Measurements from ENCODE around the gene CLDN22.

The CLDN22 gene

DNA sequence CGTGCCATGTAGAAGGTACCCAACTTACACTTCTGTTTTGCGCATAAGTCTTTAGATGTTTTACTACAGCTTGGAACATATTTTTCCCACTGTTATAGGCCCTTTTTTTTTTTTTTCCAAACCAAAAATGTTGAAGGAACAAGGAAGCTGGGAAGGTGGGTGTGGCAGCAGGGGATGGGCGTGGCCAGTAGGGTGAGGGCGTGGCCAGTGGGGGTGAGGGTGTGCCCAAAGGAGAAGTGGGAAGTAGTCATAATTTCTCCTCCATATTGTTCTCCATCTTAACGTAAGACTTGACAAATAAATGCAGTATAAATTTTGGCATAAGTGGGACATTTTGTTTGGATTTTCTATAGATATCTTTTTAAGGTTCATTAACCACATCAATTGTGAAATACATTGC, 30.4 kb downstream of the CLDN22 start:
- Histone ChIP-seq H3K36me3 (ENCODE audit: insufficient read depth, low read length) (peaks cover 35% of the 10 kb centered on the region), H3K4me1 (ENCODE audit: insufficient read depth, low read length) (no peaks in the 10 kb centered on the region), H3K9me3 (ENCODE audit: control insufficient read depth, insufficient read depth, low read length) (no peaks in the 10 kb centered on the region), H3K9ac (ENCODE audit: low read depth, low read length) (no peak overlapping the region)

DNA sequence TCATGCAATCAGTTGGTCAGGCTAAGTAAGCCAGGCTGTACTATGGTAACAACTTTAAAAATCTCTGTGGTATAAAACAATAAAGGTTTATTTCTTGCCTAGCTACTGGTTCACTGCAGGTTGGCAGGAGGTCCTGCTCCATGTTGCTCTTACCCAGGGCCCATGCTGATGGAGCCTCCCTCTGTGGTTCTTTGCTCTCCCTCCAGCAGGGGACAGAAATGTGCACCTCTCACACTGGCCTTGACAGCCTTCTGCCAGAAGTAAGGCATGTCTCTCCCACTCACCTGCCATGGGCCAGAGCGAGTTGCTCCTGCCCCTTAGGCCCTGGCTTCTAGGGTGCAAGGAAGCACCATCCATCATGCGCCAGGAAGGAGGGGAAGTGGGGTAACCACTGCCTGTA, 31.1 kb downstream of the CLDN22 start:
- Histone ChIP-seq H3K9me3 (ENCODE audit: control insufficient read depth, insufficient read depth, low read length) (no peaks in the 10 kb centered on the region), H3K4me1 (ENCODE audit: insufficient read depth, low read length) (no peaks in the 10 kb centered on the region), H3K36me3 (ENCODE audit: insufficient read depth, low read length) (peaks cover 32% of the 10 kb centered on the region), H3K9ac (ENCODE audit: low read depth, low read length) (no peak overlapping the region)

DNA sequence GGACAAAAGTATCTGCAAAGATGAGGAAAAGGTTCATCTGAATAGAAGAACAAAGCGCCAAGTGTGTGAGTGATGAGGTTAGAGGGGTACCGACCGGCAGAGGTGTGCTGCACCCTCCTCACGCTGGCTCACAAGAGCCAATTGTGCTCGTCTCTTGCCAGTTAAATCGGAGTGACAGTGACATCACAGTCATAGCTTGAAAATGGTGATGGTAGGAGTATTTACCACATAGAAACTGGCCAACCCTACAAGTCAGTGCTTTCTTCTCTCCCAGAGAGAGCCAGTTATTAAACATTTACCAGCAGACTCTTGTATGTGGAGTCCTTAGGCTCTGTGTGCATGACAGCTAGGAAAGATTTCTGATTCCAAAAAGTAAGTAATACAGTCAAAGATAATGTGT, 32.4 kb downstream of the CLDN22 start:
- Histone ChIP-seq H3K36me3 (ENCODE audit: insufficient read depth, low read length) (peaks cover 35% of the 10 kb centered on the region), H3K9me3 (ENCODE audit: control insufficient read depth, insufficient read depth, low read length) (no peaks in the 10 kb centered on the region), H3K9ac (ENCODE audit: low read depth, low read length) (no peak overlapping the region), H3K4me1 (ENCODE audit: insufficient read depth, low read length) (no peaks in the 10 kb centered on the region)

DNA sequence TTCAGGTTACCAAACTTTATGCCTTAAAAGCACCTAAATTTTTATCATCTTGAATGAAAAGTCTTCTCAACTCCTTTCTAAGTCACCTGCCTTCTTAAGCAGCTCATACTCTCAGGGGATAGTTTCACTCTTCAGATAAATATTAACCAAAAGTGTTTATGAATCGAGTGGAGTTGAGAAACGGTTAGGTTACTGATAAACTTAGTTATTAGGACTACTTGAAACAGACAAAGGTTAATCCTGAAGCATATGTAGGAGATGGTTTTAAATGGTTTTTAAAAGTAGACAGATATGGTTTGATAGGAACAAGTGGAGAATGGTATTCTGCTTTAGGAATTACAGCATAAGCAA, 32.8 kb downstream of the CLDN22 start:
- no peaks in the 10 kb centered on the region for H3K9me3 ChIP-seq (ENCODE audit: control insufficient read depth, insufficient read depth, low read length)
- no peaks in the 10 kb centered on the region for H3K4me1 ChIP-seq (ENCODE audit: insufficient read depth, low read length)
- no peak overlapping the region for H3K9ac ChIP-seq (ENCODE audit: low read depth, low read length)
- H3K36me3 ChIP-seq (ENCODE audit: insufficient read depth, low read length) = peaks cover 38% of the 10 kb centered on the region

DNA sequence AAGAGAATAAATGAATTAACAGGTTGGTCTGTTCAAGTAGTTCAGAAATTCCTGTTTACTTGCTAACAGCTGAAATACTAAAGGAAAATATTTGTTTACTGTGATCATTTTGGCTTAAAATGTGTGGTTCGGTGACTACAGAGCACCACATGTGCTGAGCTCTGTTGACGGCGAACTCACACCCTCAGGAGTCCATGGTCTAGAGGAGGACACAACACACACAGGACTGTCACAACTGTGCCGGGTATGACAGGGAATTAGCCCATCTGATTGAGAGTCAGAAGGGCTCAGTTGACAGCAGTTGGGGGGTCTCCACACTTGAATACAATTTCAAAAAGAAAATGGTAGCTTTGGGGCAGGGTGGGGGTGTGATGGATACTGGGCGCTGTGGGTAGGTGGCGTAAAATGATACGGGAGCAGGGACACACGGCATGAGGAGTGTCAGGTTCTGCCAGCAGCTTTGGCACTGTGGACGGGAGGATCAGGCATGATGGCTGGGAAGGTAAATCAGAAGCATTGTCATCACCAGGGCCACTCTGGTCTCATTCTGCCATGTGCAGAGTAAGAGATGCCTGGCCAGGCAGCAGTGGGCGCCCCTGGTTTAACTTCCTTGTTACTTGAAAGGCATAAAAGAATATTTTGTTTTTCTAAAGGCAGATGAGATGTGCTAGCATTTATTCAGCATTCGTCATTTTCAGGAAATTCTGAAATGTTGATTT, 33.3 kb downstream of the CLDN22 start:
- peaks cover 38% of the 10 kb centered on the region for H3K36me3 ChIP-seq (ENCODE audit: insufficient read depth, low read length)
- no peaks in the 10 kb centered on the region for H3K9me3 ChIP-seq (ENCODE audit: control insufficient read depth, insufficient read depth, low read length)
- H3K9ac ChIP-seq (ENCODE audit: low read depth, low read length) = no peak overlapping the region
- H3K4me1 ChIP-seq (ENCODE audit: insufficient read depth, low read length) = no peaks in the 10 kb centered on the region

DNA sequence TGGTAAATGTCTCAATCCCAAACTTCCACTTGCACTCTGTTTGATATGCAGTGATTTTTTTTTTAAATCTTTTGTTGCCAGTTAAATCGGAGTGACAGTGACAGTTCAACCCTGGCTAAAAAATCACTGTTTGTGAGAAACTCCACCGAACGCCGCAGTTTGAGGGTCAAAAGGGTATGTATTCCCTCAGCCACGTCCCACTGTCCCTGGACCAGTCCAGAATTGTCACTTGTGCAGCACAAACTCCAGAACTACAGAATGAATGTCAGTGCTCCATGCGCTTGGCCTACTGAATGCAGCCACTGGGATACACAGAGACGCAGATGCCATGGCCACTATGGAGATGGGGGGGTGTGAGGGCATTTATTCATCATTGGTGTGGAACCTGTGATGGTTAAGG, 34.2 kb downstream of the CLDN22 start:
- H3K4me1 ChIP-seq (ENCODE audit: insufficient read depth, low read length) = no peaks in the 10 kb centered on the region
- H3K9ac ChIP-seq (ENCODE audit: low read depth, low read length) = no peak overlapping the region
- no peaks in the 10 kb centered on the region for H3K9me3 ChIP-seq (ENCODE audit: control insufficient read depth, insufficient read depth, low read length)
- peaks cover 37% of the 10 kb centered on the region for H3K36me3 ChIP-seq (ENCODE audit: insufficient read depth, low read length)

DNA sequence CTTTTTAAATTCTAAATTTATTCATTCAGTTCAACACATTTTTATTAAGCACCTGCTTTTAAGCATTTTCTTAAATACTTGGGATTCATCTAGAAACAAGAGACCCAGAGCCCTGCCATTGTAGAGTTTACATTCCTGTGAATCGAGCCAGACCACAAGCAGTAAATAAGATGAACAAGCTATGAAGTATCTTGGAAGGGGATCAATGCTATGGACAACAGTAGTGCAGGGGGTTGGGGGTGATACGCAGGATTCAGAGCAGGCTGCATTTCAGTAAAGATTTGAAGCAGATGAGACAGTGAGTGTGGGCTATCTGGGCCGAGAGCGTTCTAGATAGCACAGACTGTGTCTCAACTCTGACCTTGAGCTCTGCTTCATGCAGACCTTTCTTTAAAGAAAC, 35.1 kb downstream of the CLDN22 start:
- no peaks in the 10 kb centered on the region for H3K4me1 ChIP-seq (ENCODE audit: insufficient read depth, low read length)
- H3K36me3 ChIP-seq (ENCODE audit: insufficient read depth, low read length) = peaks cover 38% of the 10 kb centered on the region
- H3K9me3 ChIP-seq (ENCODE audit: control insufficient read depth, insufficient read depth, low read length) = no peaks in the 10 kb centered on the region
- H3K9ac ChIP-seq (ENCODE audit: low read depth, low read length) = no peak overlapping the region

DNA sequence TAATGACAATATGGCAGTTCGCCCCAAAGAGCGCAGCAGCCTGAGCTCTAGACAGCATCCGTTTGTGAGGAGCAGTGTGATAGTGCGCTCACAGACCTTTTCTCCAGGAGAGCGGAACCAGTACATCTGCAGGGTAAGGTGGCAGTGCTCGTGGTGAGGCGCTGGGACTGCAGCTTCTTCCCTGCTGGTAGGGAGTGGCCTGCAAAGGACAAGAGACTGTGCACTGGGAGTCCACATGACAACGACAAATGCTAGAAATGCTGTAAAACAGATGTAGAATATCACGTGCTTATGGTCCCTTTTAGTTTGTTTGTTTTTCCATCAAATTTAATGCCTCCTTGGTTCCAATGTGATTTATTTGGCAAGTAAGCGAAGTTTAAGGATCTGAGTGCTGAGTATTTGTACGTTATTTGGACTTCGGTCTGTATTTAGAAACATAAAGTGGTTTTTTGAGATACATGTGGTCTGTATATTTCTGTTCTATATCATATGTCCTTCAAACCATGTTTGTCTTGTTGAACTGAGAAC, 35.8 kb downstream of the CLDN22 start:
- Histone ChIP-seq H3K36me3 (ENCODE audit: insufficient read depth, low read length) (peaks cover 31% of the 10 kb centered on the region), H3K9ac (ENCODE audit: low read depth, low read length) (no peak overlapping the region), H3K4me1 (ENCODE audit: insufficient read depth, low read length) (no peaks in the 10 kb centered on the region), H3K9me3 (ENCODE audit: control insufficient read depth, insufficient read depth, low read length) (no peaks in the 10 kb centered on the region)

DNA sequence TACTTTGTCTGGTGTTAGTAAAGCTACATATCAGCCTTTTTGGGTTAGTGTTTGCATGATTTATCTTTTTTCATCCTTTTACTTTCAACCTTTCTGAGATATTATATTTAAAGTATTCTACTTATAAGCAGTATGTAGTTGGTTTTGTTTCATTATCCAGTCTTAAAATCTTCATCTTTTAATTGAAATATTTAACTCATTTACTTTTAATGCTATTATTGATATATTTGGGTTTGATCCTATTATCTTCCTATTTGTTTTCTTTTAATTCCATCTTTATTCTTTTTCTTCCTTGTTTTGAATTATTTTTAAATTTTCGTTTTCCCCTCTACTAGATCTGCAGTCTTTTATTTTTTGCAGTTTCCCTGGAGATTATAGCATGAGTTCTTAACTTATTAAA, 44.0 kb downstream of the CLDN22 start:
- H3K4me1 ChIP-seq (ENCODE audit: insufficient read depth, low read length) = no peaks in the 10 kb centered on the region
- peaks cover 24% of the 10 kb centered on the region for H3K9me3 ChIP-seq (ENCODE audit: control insufficient read depth, insufficient read depth, low read length)
- peaks cover 16% of the 10 kb centered on the region for H3K36me3 ChIP-seq (ENCODE audit: insufficient read depth, low read length)
- H3K9ac ChIP-seq (ENCODE audit: low read depth, low read length) = no peak overlapping the region

DNA sequence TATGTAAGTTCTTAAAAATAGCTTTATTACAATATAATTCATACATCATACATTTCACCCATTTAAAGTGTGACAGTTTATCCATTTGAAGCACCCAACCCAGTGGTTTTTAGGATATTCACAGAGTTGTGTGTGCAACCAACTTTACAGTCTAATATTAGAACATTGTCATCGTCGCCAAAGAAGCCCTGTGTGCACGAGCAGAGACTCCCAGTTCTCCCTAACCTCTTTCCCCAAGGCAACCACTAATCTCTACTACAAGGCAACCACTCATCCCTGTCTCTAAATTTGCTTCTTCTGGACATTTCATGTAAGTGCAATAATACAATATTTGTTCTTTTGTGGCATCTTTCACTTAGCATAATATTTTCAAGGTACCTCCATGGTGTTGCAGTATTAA, 47.7 kb downstream of the CLDN22 start:
- H3K36me3 ChIP-seq (ENCODE audit: insufficient read depth, low read length) = peaks cover 26% of the 10 kb centered on the region
- H3K4me1 ChIP-seq (ENCODE audit: insufficient read depth, low read length) = no peaks in the 10 kb centered on the region
- no peak overlapping the region for H3K9ac ChIP-seq (ENCODE audit: low read depth, low read length)
- peaks cover 24% of the 10 kb centered on the region for H3K9me3 ChIP-seq (ENCODE audit: control insufficient read depth, insufficient read depth, low read length)

DNA sequence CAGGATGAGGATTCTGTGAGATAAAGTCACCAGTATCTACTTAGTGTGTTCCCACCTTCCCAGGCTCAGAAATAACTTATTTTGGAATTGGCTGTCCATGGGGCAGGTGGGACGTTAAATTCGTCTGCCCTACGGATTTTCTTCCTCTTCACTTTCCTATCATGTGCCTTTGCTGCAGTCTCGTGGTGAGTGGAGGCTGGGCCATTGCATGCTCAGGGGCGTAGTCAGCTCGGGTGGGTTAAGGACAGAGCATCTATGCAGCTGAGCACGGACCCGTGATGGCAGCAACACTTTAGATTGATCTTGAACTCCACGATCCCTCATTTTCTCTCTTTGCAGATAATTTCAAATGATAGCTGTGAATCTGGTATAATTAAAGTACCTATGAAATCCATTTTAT, 51.5 kb downstream of the CLDN22 start:
- peaks cover 42% of the 10 kb centered on the region for H3K36me3 ChIP-seq (ENCODE audit: insufficient read depth, low read length)
- no peaks in the 10 kb centered on the region for H3K4me1 ChIP-seq (ENCODE audit: insufficient read depth, low read length)
- H3K9ac ChIP-seq (ENCODE audit: low read depth, low read length) = no peak overlapping the region
- peaks cover 5% of the 10 kb centered on the region; the same call in 1 of the 2 replicates for H3K9me3 ChIP-seq (ENCODE audit: control insufficient read depth, insufficient read depth, low read length)

Measured in ES-I3 (cell line).